Fibroblast of villous mesenchyme (primary cell): ENCODE data around the gene SYTL1. TPM values are rescaled to one million over a fixed set of nuclear protein-coding genes. Genes with fewer than 3 reads are reported as not detected.
A peak's percentile ranks its signal among the peaks of the same experiment; 100 is the strongest.

Experiments
- DNase-seq: peaks from one replicate; pipeline ENCODE4 v3.0.0-alpha.2; 2010; ENCODE audit warnings: low read depth
- H3K4me3 ChIP-seq: 2 replicates; pipeline ENCODE4 v1.5.1; 2011; ENCODE audit warnings: low read depth, mild to moderate bottlenecking, low read length
- CTCF ChIP-seq: IDR thresholded peaks from 2 replicates; pipeline ENCODE4 v1.5.1; 2012; ENCODE audit warnings: low read depth, mild to moderate bottlenecking, low read length; ENCODE audit not compliant: insufficient read depth
- total RNA-seq: library from RNA; depleted of rRNA; stranded (reverse); fragments of >200 nt; gene quantifications from 2 replicates; pipeline ENCODE4 v1.2.3, GENCODE V29; 2012

The SYTL1 gene
- total RNA-seq, 1 donor, result under 0.01 TPM

- TF ChIP-seq CTCF, result no peak
- no peak for DNase-seq
- no peak overlapping the region for H3K4me3 ChIP-seq
These were observed 19.2 kb downstream of the SYTL1 start for GRCh38 chr1:27361044-27361402.

DNA sequence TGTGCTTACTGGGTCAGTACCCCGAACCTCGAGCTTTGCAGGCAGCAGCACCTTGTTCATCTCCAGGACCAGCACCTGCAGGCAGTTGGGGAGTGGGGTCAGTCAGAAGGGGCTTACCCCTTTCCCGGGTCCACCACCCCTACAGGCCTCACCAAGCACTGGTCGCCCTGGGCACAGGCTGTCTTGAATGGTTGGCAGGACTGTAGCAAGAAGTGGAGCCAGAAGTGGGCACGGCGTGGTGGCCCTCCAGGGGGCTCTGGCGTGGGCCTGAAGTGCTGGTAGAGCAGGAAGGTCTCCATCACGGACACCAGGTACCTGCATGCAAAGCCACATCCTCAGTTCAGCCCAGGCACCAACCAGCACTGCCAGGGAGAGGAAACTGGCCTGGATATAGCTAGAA is 19.7 kb downstream of the SYTL1 start:
- DNase-seq, result no peak
- TF ChIP-seq CTCF, result no peak
- no peak overlapping the region for H3K4me3 ChIP-seq

DNA sequence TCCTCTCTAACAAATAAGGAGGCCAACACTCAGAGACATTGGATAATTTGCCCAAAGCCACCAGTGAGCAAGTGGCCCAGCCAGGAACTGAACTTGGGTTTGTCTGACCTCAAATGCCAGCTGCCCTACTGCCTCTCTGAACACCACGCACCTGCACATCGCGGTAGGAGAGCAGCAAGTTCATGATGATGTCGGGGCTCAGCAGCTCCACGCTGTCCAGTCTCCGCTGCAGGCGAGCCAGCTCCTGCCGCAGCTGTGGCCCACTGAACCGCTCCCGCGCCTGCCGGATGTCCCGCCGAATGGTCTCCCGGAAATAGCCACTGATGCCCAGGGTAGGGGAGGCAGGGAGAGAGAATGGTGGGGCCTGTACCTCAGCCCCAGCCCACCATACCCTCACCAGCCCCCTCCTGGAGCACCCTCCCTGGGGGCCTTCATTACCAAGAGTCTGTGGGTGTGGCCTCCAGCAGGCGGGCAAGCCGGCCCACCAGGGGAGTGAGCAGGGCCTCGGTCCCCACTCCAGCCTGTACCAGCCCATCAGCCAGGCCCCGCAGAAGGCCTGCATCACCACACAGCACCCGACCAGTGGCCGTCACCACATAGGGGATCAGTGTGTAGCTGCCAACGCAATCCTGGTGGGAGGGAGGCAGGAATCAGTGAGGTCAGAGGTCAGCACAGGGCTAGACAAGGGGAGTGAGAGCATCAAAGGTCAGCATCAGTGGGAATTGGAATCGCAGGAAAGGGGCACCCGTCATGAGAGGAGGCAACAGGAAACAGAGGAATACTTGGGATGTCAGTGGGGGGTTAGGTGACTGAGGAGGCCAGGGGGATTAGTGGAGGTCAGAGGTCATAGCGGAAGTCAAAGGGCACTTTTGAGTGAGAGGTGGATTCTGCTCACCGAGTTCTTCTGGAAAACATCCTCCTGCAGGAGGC is 22.2 kb downstream of the SYTL1 start:
- no peak for TF ChIP-seq CTCF
- no peak for DNase-seq
- H3K4me3 ChIP-seq, result no peak overlapping the region

DNA sequence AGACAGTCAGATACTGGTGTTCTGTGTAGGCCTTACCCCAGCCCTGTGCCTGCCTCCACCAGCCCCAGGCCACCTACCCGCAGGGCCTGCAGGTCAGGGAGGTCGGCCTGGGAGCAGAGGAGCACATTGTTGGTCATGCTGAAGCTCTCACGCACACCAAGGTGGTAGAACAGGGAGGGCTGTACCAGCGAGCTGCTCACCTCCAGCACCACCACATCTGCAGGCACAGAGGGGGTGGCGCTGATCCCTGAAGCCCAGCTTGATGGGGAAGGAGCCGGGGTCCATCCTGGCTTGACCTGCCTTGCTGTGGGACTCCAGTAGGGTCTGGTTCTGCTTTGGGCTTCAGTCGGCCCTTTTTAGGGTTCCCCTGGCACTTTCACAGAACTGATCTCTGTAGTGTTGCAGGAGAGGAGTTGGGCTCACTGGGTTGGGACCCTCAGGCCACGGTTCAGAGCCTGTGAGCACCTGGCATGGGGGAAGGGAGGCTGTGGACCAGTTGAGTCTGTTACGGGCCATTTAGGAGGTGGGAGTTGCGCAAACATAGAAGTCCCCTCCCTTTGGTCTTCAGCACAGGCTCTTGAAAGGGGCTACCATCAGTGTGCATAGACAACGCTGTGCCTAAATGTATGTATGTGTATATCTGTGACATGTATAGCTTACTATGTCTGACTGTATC is 23.0 kb downstream of the SYTL1 start:
- DNase-seq, result no peak
- no peak for TF ChIP-seq CTCF
- peak overlapping the region; percentile 83 for H3K4me3 ChIP-seq

- DNase-seq, result peak; percentile 91
- no peak for TF ChIP-seq CTCF
- H3K4me3 ChIP-seq, result peak overlapping the region; percentile 83
These were observed 23.7 kb downstream of the SYTL1 start for GRCh38 chr1:27365372-27366112.

DNA sequence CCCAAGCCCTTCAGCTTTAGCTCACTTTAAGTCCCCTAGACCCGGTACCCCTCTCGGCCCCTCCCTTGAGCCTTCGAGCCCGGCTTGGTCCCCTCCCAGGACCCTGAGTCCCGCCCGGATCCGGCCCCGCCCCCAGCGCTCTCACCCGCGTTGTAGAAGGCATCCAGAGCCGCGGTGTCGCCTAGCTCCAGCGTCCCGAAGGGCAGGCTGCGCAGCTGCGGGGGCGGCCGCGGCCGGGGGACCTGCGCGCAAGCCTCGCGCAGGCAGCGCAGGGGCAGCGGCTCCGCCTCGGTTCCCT is 24.2 kb downstream of the SYTL1 start:
- peak; percentile 71 for DNase-seq
- peak overlapping the region; percentile 83 for H3K4me3 ChIP-seq
- no peak for TF ChIP-seq CTCF
